ENCODE measurements around the gene CBFA2T2.
"Not testable (repeated sequence)": the region's sequence is repeated elsewhere in the genome, so short reads cannot be mapped to it uniquely, and the experiment has no call there.

The CBFA2T2 gene

GRCh38 chr20:33685328-33686099 lies 195.6 kb downstream of the CBFA2T2 start:
- peak; percentile 19 for DNase-seq

- DNase-seq = peak; percentile 91
Observed at GRCh38 chr20:33686100-33686983, 196.4 kb downstream of the CBFA2T2 start, which contains the start of gene E2F1. Gene E2F1 (minus strand): TSS chr20:33686385. CDS start chr20:33686264, 121 bp downstream.

GRCh38 chr20:33686984-33687366 lies 197.1 kb downstream of the CBFA2T2 start:
- no peak for DNase-seq

- DNase-seq = no peak
Observed at GRCh38 chr20:33687370-33687915, 197.5 kb downstream of the CBFA2T2 start.

- DNase-seq = no peak
Observed at GRCh38 chr20:33687993-33688937, 198.4 kb downstream of the CBFA2T2 start.

- DNase-seq = no peak
Observed at GRCh38 chr20:33688938-33689424, 199.1 kb downstream of the CBFA2T2 start.

GRCh38 chr20:33689493-33689892 lies 199.6 kb downstream of the CBFA2T2 start:
- DNase-seq = no peak

GRCh38 chr20:33689973-33690372 lies 200.1 kb downstream of the CBFA2T2 start:
- peak; percentile 76 for DNase-seq

- no peak for DNase-seq
Observed at GRCh38 chr20:33693289-33693688, 203.4 kb downstream of the CBFA2T2 start.

- DNase-seq = no peak
Observed at GRCh38 chr20:33693741-33694638, 204.1 kb downstream of the CBFA2T2 start.

- DNase-seq = no peak
Observed at GRCh38 chr20:33694639-33695012, 204.7 kb downstream of the CBFA2T2 start.

- no peak for DNase-seq
Observed at GRCh38 chr20:33696448-33696847, 206.6 kb downstream of the CBFA2T2 start.

- DNase-seq = no peak
Observed at GRCh38 chr20:33697129-33697528, 207.2 kb downstream of the CBFA2T2 start.

- not testable (repeated sequence) for DNase-seq
Observed at GRCh38 chr20:33698966-33699365, 209.1 kb downstream of the CBFA2T2 start.

All from CD4-positive, alpha-beta T cell treated with Interleukin-4 for 4 hours (primary cell).